Endothelial cell of umbilical vein (primary cell): ENCODE measurements around the gene CDIP1. TPM values are rescaled to one million over a fixed set of nuclear protein-coding genes. Genes with fewer than 3 reads are reported as not detected.

ENCODE experiments used
- BruUV-seq: library from RNA; stranded (reverse); fragments of 400-500 nt; replicated peaks from 2 replicates; lab custom pipeline; 2021; lab: Mats Ljungman, UMichigan
- CTCF ChIA-PET: fragments of 300-600, 350-600 bp; sonication (Branson Sonifier 250); formaldehyde crosslinking; loops from one replicate; lab custom pipeline; 2021; ENCODE audit warnings: antibody characterized with exemption, inconsistent platforms; lab: Charles Lee
- POLR2A ChIA-PET: fragments of 300-600, 350-600 bp; sonication (Branson Sonifier 250); formaldehyde crosslinking; loops from one replicate; lab custom pipeline; 2021; ENCODE audit warnings: antibody characterized with exemption, inconsistent platforms; lab: Charles Lee
- DNase-seq: peaks from one replicate; pipeline ENCODE4 v3.0.0-alpha.2; 2011; ENCODE audit warnings: low read depth, low spot score
- FAIRE-seq: peaks from 2 replicates; lab custom pipeline; 2011; peaks lifted over from hg19 to GRCh38; lab: Jason Lieb, UNC
- H2AFZ ChIP-seq: 2 replicates; pipeline ENCODE4 v1.6.0; 2012; ENCODE audit warnings: low read depth, low read length, control low read depth, inconsistent platforms
- H3K27ac ChIP-seq: 2 replicates; pipeline ENCODE4 v1.5.1; 2011; ENCODE audit warnings: low read depth, mild to moderate bottlenecking, control low read depth, low read length, moderate library complexity; ENCODE audit not compliant: insufficient read depth
- H3K27me3 ChIP-seq, 2 experiments: 2 replicates each; pipeline versions ENCODE4 v1.6.0 to v1.6.1; 2011; ENCODE audit warnings: low read length in 2 of 2, mixed read lengths in 1 of 2; ENCODE audit not compliant: control insufficient read depth in 2 of 2, insufficient read depth in 2 of 2
- H3K36me3 ChIP-seq, 2 experiments: 2 replicates in 1 of 2; 3 replicates in 1 of 2; pipeline ENCODE4 v1.5.1; 2011; ENCODE audit warnings: low read length in 2 of 2, mild to moderate bottlenecking in 1 of 2, moderate library complexity in 1 of 2; ENCODE audit not compliant: control insufficient read depth in 2 of 2, insufficient read depth in 2 of 2; ENCODE audit errors: extremely low read depth in 1 of 2
- H3K4me1 ChIP-seq: 3 replicates; pipeline ENCODE4 v1.5.1; 2011; ENCODE audit warnings: mild to moderate bottlenecking, low read length; ENCODE audit not compliant: control insufficient read depth, insufficient read depth; ENCODE audit errors: extremely low read depth
- H3K4me2 ChIP-seq: 2 replicates; pipeline ENCODE4 v1.6.1; 2011; ENCODE audit warnings: low read length, control low read depth, mixed read lengths; ENCODE audit not compliant: insufficient read depth
- H3K4me3 ChIP-seq, 3 experiments: fragments of 200-600 bp in 1 of 3; sonication (generic), shearing (Covaris generic) in 1 of 3; replicated peaks in 1 of 3; 2 replicates each; pipeline ENCODE4 v1.5.1; 2011 to 2016; ENCODE audit warnings: control low read depth in 3 of 3, low read length in 3 of 3, mild to moderate bottlenecking in 2 of 3, inconsistent platforms in 1 of 3, low read depth in 1 of 3, moderate library complexity in 1 of 3; ENCODE audit not compliant: insufficient read depth in 1 of 3
- H3K79me2 ChIP-seq: 2 replicates; pipeline ENCODE4 v1.6.0; 2012; ENCODE audit warnings: low read length, inconsistent platforms; ENCODE audit not compliant: control insufficient read depth, insufficient read depth
- H3K9ac ChIP-seq: replicated peaks from 2 replicates; pipeline ENCODE3; 2011; ENCODE audit warnings: low read length, control low read depth; ENCODE audit not compliant: insufficient read depth; ENCODE audit errors: extremely low read depth
- H3K9me1 ChIP-seq: replicated peaks from 3 replicates; pipeline ENCODE4 v1.6.0; 2011; ENCODE audit warnings: mild to moderate bottlenecking, low read length; ENCODE audit not compliant: control insufficient read depth, insufficient read depth; ENCODE audit errors: extremely low read depth
- H3K9me3 ChIP-seq: replicated peaks from 2 replicates; pipeline ENCODE4 v1.5.1; 2012; ENCODE audit warnings: low read length, inconsistent platforms; ENCODE audit not compliant: control insufficient read depth, insufficient read depth
- H4K20me1 ChIP-seq: replicated peaks from 2 replicates; pipeline ENCODE3; 2011; ENCODE audit warnings: mild to moderate bottlenecking, low read length; ENCODE audit not compliant: control insufficient read depth, insufficient read depth; ENCODE audit errors: extremely low read depth
- CTCF ChIP-seq, 2 donors: IDR thresholded peaks; 1 replicate in 1 of 2; 2 replicates in 1 of 2; pipeline ENCODE4 v1.5.1; 2011; ENCODE audit warnings: low read length in 2 of 2, mild to moderate bottlenecking in 2 of 2, moderate library complexity in 2 of 2, control low read depth in 1 of 2, inconsistent platforms in 1 of 2, low read depth in 1 of 2; ENCODE audit not compliant: insufficient read depth in 1 of 2; ENCODE audit errors: extremely low read depth in 1 of 2
- EZH2 ChIP-seq: IDR thresholded peaks from 2 replicates; pipeline ENCODE4 v1.6.1; 2012; ENCODE audit warnings: borderline replicate concordance, low read depth, mild to moderate bottlenecking, moderate library complexity, low read length, inconsistent platforms; ENCODE audit not compliant: severe bottlenecking
- FOS ChIP-seq: IDR thresholded peaks from 2 replicates; pipeline ENCODE4 v1.6.1; 2011; ENCODE audit warnings: mild to moderate bottlenecking, low read length, moderate library complexity, borderline replicate concordance; ENCODE audit not compliant: insufficient read depth
- GATA2 ChIP-seq: IDR thresholded peaks from 2 replicates; pipeline ENCODE4 v1.7.0; 2011; ENCODE audit warnings: low read depth, mild to moderate bottlenecking, moderate library complexity, mixed read lengths, low read length; ENCODE audit not compliant: insufficient read length, insufficient read depth
- JUN ChIP-seq: IDR thresholded peaks from 2 replicates; pipeline ENCODE4 v1.6.1; 2011; ENCODE audit warnings: borderline replicate concordance, low read depth; ENCODE audit not compliant: insufficient read length, insufficient read depth
- MAX ChIP-seq: IDR thresholded peaks from 2 replicates; pipeline ENCODE4 v1.6.1; 2011; ENCODE audit not compliant: insufficient read depth, insufficient read length
- MYC ChIP-seq: IDR thresholded peaks from one replicate; pipeline ENCODE4 v1.6.1; 2011; ENCODE audit warnings: mild to moderate bottlenecking, low read depth, low read length
- POLR2A ChIP-seq: IDR thresholded peaks from 2 replicates; pipeline ENCODE4 v1.6.1; 2012; ENCODE audit warnings: low read depth, mild to moderate bottlenecking, control low read depth, low read length
- POLR2AphosphoS5 ChIP-seq: IDR thresholded peaks from 2 replicates; pipeline ENCODE4 v1.6.1; 2012; ENCODE audit warnings: low read depth, mild to moderate bottlenecking, control low read depth, low read length, moderate library complexity; ENCODE audit not compliant: insufficient read depth
- dilution Hi-C: fragments of 300-500 bp; cut with MboI; formaldehyde crosslinking; loops from one replicate; pipeline ENCODE4 v1.15.0; 2019; ENCODE audit warnings: low sequenced_read_pairs; ENCODE audit not compliant: extremely low pct_ligation_motif_present
- intact Hi-C: fragments of 100-400 bp; cut with micrococcal nuclease; formaldehyde crosslinking; loops from one replicate; pipeline ENCODE4 v1.10.0; 2022
- polyA plus RNA-seq, 4 experiments: library from polyadenylated mRNA; depleted of rRNA in 3 of 4; stranded (reverse) in 3 of 4; unstranded in 1 of 4; fragments of >200 nt; gene quantifications; 2 replicates each; pipeline versions ENCODE4 v1.2.1 to v1.2.3, GENCODE V29; 2011 to 2012; ENCODE audit warnings: missing spikeins in 1 of 4
- total RNA-seq: library from RNA; stranded (reverse); gene quantifications from 2 replicates; pipeline ENCODE4 v1.2.3, GENCODE V29; 2021

Gene CDIP1
- total and polyA plus RNA-seq, 2 donors (not counting 3 experiments of a cell fraction or from before 2014, with no cell fraction given): 33.9 to 37.4 TPM

GRCh38 chr16:4475880-4476788 is 62.4 kb downstream of the CDIP1 start, which contains the start of gene HMOX2:
HMOX2 (plus strand) TSS chr16:4476398; CDS start chr16:4505525, 29,127 bp downstream.
- FAIRE-seq: peak; percentile 83

More at GRCh38 chr16:4475880-4476788, 62.4 kb downstream of the CDIP1 start, which contains the start of gene HMOX2:
- CTCF ChIA-PET: interaction anchor here (0.9 to 4.1 kb wide), 7 partner anchors 9 to 110 kb away, joined by 3 to 39 read pairs (median 9); no protein-coding TSS in a partner anchor
- Histone ChIP-seq H3K36me3 (no peaks in the 10 kb centered on the region), H3K27me3 (no peaks in the 10 kb centered on the region), H2AFZ (peak within 1 kb of the TSS; percentile 18), H3K4me1 (peaks cover 19% of the 10 kb centered on the region), H3K27ac (peak within 1 kb of the TSS; percentile 75), H3K9me1 (no peaks in the 10 kb centered on the region), H3K4me2 (peak within 1 kb of the TSS; percentile 66), H4K20me1 (no peaks in the 10 kb centered on the region), H3K9me3 (no peaks in the 10 kb centered on the region), H3K79me2 (peaks cover 25% of the 10 kb centered on the region), H3K9ac (peak within 1 kb of the TSS; percentile 79), H3K4me3 (peak within 1 kb of the TSS; percentile 37 to 84 (median 71))
- POLR2A ChIA-PET: no interaction called here
- BruUV-seq: no TSS peak
- peak; percentile 95 for DNase-seq
- intact Hi-C loops (loop anchor here (2.0 to 5.0 kb wide), 2 partner anchors 49 to 63 kb away; partner anchors contain the start of genes CDIP1 and DNAJA3), dilution Hi-C loops (no loop called here)
- no peak for TF ChIP-seq FOS
- peak; percentile 90 for TF ChIP-seq POLR2AphosphoS5
- TF ChIP-seq JUN: no peak
- peak; percentile 30 to 64 for TF ChIP-seq CTCF (IDR thresholded peaks at IDR 0.05; ENCODE audit: extremely low read depth in 1 of 2, insufficient read depth in 1 of 2, low read depth in 1 of 2, low read length in 2 of 2)
- TF ChIP-seq POLR2A: peak; percentile 94
- no peak for TF ChIP-seq MYC
- TF ChIP-seq GATA2: no peak
- TF ChIP-seq MAX: peak; percentile 89
- no peak for TF ChIP-seq EZH2
